HL-60 (cell line): Measurements from ENCODE around the gene FAM184B.

Source experiments
- DNase-seq, 2 experiments: peaks; one replicate each; pipeline ENCODE4 v3.0.0-alpha.2; 2010 to 2020; ENCODE audit warnings: low read depth in 1 of 2, low spot score in 1 of 2
- H3K27ac ChIP-seq: fragments of 250-450 bp; sonication (Bioruptor Pico); replicated peaks from 2 replicates; pipeline ENCODE4 v1.5.1; 2020; ENCODE audit warnings: mild to moderate bottlenecking, moderate library complexity
- H3K27me3 ChIP-seq: fragments of 250-450 bp; sonication (Bioruptor Pico); 2 replicates; pipeline ENCODE4 v1.5.1; 2021; ENCODE audit warnings: mild to moderate bottlenecking, moderate library complexity; ENCODE audit not compliant: insufficient read depth, poor library complexity, severe bottlenecking
- H3K4me3 ChIP-seq: replicated peaks from 2 replicates; pipeline ENCODE4 v1.5.1; 2011; ENCODE audit warnings: mild to moderate bottlenecking, control low read depth, low read length; ENCODE audit not compliant: insufficient read depth
- CTCF ChIP-seq: IDR thresholded peaks from one replicate; pipeline ENCODE4 v1.5.1; 2011; ENCODE audit warnings: low read length, control low read depth, inconsistent platforms; ENCODE audit not compliant: insufficient read depth
- GABPA ChIP-seq: IDR thresholded peaks from 2 replicates; pipeline ENCODE4 v1.6.1; 2012; ENCODE audit warnings: low read depth
- POLR2AphosphoS5 ChIP-seq: IDR thresholded peaks from 2 replicates; pipeline ENCODE4 v1.6.1; 2012; ENCODE audit warnings: low read depth
- REST ChIP-seq: IDR thresholded peaks from 2 replicates; pipeline ENCODE4 v1.6.1; 2012; ENCODE audit warnings: low read depth; ENCODE audit not compliant: insufficient replicate concordance
- SPI1 ChIP-seq: IDR thresholded peaks from 2 replicates; pipeline ENCODE4 v1.6.1; 2012; ENCODE audit warnings: low read depth, mild to moderate bottlenecking, borderline replicate concordance

FAM184B gene

GRCh38 chr4:17647176-17647806 lies 134.1 kb downstream of the FAM184B start:
- Histone ChIP-seq H3K27me3 (no peaks in the 10 kb centered on the region), H3K27ac (no peak overlapping the region), H3K4me3 (no peak overlapping the region)
- no peak for DNase-seq
- no peak for TF ChIP-seq SPI1
- TF ChIP-seq CTCF = no peak
- no peak for TF ChIP-seq POLR2AphosphoS5
- TF ChIP-seq GABPA = no peak
- TF ChIP-seq REST = no peak

GRCh38 chr4:17646693-17647092 lies 134.7 kb downstream of the FAM184B start:
- Histone ChIP-seq H3K4me3 (no peak overlapping the region), H3K27me3 (no peaks in the 10 kb centered on the region), H3K27ac (no peak overlapping the region)
- TF ChIP-seq POLR2AphosphoS5 (no peak), REST (no peak), SPI1 (no peak), GABPA (no peak), CTCF (no peak)
- DNase-seq = no peak

- TF ChIP-seq CTCF = no peak
- TF ChIP-seq SPI1 = no peak
- no peak for TF ChIP-seq POLR2AphosphoS5
- no peak for TF ChIP-seq GABPA
- no peak for TF ChIP-seq REST
- no peak overlapping the region for H3K27ac ChIP-seq
- no peak for DNase-seq
- no peak overlapping the region for H3K4me3 ChIP-seq
- H3K27me3 ChIP-seq = no peaks in the 10 kb centered on the region
Observed at GRCh38 chr4:17642398-17642783, 139.0 kb downstream of the FAM184B start.
